Measurements from ENCODE around the gene KIF15.

KIF15 gene

GRCh38 chr3:44875596-44875995, 114.0 kb downstream of the KIF15 start:
- DNase-seq (ENCODE audit: low read depth, low spot score): no peak

DNA sequence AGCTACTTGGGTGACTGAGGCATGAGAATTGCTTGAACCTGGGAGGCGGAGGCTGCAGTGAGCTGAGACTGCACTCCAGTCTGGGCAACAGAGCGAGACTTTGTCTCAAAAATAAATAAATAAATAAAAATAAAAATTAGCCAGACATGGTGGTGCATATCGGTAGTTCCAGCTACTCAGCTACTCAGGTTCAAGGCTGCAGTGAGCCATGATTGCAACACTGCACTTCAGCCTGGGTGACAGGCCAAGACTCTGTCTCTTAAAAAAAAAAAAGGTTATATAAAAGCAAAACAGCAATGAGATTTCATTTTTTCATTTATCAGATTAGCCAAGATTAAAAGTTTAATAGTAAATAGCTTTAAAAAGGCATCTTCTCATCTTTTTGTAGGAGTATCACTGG, 115.7 kb downstream of the KIF15 start:
- DNase-seq (ENCODE audit: low read depth, low spot score): no peak

- DNase-seq (ENCODE audit: low read depth, low spot score): no peak
Measured at GRCh38 chr3:44880284-44880683, 118.7 kb downstream of the KIF15 start.

DNA sequence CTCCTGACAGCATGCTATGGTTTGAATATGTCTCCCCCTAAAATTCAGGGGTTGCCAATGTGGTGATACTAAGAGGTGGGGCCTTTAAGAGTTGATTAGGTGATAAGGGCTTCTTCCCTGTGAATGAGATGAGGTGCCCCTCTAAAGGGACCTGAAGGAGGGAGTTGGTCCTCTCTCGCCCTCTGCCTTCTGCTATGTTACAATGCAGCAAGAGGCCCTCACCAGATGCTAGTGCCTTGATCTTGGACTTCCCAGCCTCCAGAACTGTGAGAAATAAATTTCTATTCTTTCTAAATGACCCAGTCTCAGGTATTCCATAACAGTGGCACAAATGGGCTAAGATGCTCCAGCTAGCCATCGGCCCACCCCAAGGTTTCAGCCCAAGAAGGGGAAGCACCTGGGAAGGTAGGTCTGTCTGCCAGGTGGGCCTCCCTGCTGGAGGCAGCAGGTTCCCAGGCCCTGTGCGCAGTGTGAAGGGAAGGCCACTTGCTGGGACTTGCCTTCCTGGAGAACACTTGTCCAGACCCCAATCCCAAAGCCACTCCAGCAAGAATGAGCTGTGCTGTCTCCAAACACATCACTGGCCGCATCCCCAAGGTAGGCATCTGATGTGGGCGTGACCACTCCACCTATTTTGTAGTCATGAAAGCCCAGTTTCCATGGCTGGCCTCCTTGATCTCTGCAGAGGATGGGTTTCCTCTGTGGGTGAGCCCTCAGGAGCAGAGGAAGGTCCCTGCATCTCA, 121.8 kb downstream of the KIF15 start:
- no peak for DNase-seq (ENCODE audit: low read depth, low spot score)

GRCh38 chr3:44883999-44884431, 122.4 kb downstream of the KIF15 start:
- DNase-seq (ENCODE audit: low read depth, low spot score): no peak

GRCh38 chr3:44885618-44886017, 124.0 kb downstream of the KIF15 start:
- DNase-seq (ENCODE audit: low read depth, low spot score): peak; percentile 53

GRCh38 chr3:44886561-44886960, 125.0 kb downstream of the KIF15 start:
- no peak for DNase-seq (ENCODE audit: low read depth, low spot score)

DNA sequence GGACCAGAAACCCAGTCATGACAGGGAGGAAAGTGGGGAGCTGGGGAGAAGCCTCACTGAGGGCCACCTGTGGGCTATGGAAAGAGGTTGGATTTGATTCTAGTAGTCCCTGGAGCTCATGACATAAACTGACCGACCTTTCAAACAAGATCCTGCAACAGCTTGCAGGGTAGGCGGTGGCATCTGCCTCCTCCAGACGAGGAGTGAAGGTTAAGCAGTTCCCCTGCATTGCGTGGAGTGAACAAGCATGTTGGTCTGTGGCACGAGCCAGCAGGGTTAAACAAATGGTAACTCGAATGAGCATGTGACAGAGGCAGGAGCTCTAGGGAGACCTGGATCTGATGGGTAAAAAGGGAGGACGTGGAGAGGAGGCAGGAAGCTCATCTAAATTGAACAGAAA, 125.5 kb downstream of the KIF15 start:
- DNase-seq (ENCODE audit: low read depth, low spot score): no peak

DNA sequence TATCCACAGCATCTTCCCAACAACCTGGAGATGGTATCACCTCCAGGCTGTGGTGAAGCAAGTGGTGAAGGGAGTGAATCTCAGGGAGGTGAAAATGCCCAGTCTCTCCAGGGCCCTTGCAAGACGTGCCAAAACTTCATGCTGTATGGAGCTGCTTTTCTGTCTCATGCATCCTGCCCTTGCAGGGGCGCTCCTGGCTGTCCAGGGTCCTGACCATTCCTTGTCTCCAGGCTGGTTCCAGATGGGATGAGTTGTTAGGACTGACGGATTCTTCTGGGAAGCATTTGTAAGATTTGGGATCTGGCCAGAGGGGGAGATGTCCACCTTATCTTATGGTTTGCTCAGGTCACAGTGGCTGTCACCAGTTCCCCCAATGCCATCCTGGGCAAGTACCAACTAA, 128.7 kb downstream of the KIF15 start:
- peak; percentile 47 for DNase-seq (ENCODE audit: low read depth, low spot score)

GRCh38 chr3:44890852-44891251, 129.3 kb downstream of the KIF15 start:
- DNase-seq (ENCODE audit: low read depth, low spot score): no peak

- DNase-seq (ENCODE audit: low read depth, low spot score): no peak
Measured at GRCh38 chr3:44892689-44893088, 131.1 kb downstream of the KIF15 start.

- no peak for DNase-seq (ENCODE audit: low read depth, low spot score)
Measured at GRCh38 chr3:44893097-44893496, 131.5 kb downstream of the KIF15 start.

DNA sequence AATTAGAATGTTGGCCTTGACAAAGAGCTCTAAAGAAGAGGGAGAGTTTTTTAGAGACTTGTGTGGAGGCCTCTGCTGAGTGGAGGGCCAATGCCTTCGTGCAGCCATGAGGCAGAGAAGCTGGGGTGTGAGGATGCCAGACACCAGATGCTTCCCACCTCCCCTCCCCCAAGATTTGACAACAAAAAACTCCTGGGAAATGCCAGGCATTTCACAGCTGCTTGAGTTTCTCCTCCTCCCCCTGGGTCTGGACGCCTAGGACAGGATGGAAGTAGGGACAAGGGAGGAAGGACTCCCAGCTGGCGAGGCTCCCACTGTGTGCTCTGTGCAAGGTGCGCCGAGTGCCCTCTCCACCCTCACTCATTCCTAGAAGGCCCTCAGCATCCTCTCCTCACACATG, 132.9 kb downstream of the KIF15 start:
- DNase-seq (ENCODE audit: low read depth, low spot score): peak; percentile 64

DNA sequence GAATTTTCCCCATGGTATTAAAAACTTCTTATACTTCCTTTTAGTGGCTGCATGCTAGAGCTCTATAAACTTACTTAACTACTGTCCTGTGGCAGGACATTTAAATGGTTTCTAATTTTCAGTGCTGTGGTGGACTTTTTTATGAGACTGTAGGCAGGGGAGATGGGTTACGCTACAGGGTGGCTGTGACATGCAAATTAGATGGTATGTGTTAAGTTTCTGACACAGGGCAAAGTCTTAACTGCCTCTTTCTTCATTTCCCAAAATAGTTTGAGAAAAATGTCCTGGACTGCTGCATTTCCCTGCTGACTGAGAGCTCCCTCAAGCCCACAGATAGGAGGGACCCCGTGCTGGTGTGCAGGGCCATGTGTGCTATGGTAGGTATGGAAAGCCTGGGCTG, 134.8 kb downstream of the KIF15 start:
- no peak for DNase-seq (ENCODE audit: low read depth, low spot score)

GRCh38 chr3:44899683-44900367, 138.2 kb downstream of the KIF15 start:
- DNase-seq (ENCODE audit: low read depth, low spot score): no peak

GRCh38 chr3:44902628-44903027, 141.0 kb downstream of the KIF15 start:
- DNase-seq (ENCODE audit: low read depth, low spot score): no peak

Measured in ELF-1 (cell line).